Measurements from ENCODE around the gene GRK7.

The GRK7 gene

GRCh38 chr3:141769221-141769894, 6.2 kb downstream of the GRK7 start:
- TF ChIP-seq, protein P1, sequence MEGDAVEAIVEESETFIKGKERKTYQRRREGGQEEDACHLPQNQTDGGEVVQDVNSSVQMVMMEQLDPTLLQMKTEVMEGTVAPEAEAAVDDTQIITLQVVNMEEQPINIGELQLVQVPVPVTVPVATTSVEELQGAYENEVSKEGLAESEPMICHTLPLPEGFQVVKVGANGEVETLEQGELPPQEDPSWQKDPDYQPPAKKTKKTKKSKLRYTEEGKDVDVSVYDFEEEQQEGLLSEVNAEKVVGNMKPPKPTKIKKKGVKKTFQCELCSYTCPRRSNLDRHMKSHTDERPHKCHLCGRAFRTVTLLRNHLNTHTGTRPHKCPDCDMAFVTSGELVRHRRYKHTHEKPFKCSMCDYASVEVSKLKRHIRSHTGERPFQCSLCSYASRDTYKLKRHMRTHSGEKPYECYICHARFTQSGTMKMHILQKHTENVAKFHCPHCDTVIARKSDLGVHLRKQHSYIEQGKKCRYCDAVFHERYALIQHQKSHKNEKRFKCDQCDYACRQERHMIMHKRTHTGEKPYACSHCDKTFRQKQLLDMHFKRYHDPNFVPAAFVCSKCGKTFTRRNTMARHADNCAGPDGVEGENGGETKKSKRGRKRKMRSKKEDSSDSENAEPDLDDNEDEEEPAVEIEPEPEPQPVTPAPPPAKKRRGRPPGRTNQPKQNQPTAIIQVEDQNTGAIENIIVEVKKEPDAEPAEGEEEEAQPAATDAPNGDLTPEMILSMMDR (IDR thresholded peaks at IDR 0.05; ENCODE audit: insufficient read depth, low read depth, low read length, missing control alignments): no peak
- DNase-seq (ENCODE audit: low read depth): peak; percentile 32
- H3K4me3 ChIP-seq (ENCODE audit: low read length): no peak overlapping the region

- TF ChIP-seq, protein P1 (IDR thresholded peaks at IDR 0.05; ENCODE audit: insufficient read depth, low read depth, low read length, missing control alignments): no peak
- DNase-seq (ENCODE audit: low read depth): no peak
- H3K4me3 ChIP-seq (ENCODE audit: low read length): no peak overlapping the region
Observed at GRCh38 chr3:141773676-141774075, 10.5 kb downstream of the GRK7 start.

DNA sequence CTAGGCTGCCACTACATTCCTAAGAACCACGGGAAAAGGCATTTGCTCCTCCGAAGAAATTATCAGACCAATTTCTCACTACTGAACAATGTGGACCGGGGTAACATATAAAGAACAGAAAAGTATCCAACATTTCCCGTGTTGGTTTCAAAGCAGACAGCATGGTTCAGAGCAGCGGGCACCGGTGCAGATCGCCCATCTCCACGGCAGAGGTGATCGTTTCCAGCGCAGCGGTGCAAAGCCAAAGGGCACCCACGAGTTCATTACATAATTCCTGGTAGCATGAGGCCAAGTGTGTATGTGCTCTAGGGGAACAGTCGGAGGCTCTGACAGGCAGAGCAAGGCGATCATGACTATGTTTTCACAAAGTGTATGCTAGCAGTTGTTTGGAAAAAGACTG, 13.2 kb downstream of the GRK7 start:
- TF ChIP-seq, protein P1 (IDR thresholded peaks at IDR 0.05; ENCODE audit: insufficient read depth, low read depth, low read length, missing control alignments): no peak
- no peak overlapping the region for H3K4me3 ChIP-seq (ENCODE audit: low read length)
- DNase-seq (ENCODE audit: low read depth): no peak

DNA sequence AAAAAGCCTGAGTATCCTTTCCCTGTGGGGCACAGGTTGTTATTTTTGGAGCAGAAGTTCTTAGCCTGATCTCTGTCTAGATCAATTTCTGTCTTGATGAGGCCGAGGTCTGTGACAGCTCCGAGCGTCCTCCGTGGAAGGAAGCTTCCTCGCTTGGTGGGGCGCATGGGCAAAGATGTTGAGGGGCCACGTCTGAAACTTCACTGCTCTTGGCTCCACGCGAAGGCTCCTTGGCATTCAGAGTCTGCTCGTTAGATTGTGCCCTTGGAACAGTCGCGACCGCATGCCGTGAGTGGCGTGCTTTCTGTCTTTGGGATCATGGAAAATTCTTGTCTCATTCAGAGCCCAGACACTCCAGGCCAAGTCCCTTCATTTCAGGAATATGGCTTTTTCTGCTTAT, 13.7 kb downstream of the GRK7 start:
- TF ChIP-seq, protein P1 (IDR thresholded peaks at IDR 0.05; ENCODE audit: insufficient read depth, low read depth, low read length, missing control alignments): no peak
- no peak for DNase-seq (ENCODE audit: low read depth)

GRCh38 chr3:141777957-141778813, 15.0 kb downstream of the GRK7 start:
- no peak for DNase-seq (ENCODE audit: low read depth)
- TF ChIP-seq, protein P1 (IDR thresholded peaks at IDR 0.05; ENCODE audit: insufficient read depth, low read depth, low read length, missing control alignments): no peak
- H3K4me3 ChIP-seq (ENCODE audit: low read length): no peak overlapping the region

More for the DNA sequence above, 13.7 kb downstream of the GRK7 start:
- no peak overlapping the region for H3K4me3 ChIP-seq (ENCODE audit: low read length)

DNA sequence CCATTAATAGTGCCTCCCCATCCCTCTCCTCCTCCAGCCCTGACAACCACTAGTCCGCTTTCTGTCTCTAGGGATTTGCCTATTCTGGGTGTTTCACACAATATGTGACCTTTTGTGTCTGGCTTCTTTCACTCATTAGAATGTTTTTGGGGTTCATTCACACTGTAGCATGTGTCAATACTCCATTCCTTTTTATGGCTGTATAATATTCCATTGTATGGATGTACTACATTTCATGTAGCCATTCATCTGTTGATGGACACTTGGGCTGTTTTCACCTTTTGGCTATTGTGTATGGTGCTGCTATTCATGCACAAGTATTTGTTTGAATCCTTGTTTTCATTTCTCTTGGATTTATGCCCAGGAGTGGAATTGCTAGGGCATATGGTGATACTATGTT, 16.5 kb downstream of the GRK7 start:
- no peak overlapping the region for H3K4me3 ChIP-seq (ENCODE audit: low read length)
- TF ChIP-seq, protein P1 (IDR thresholded peaks at IDR 0.05; ENCODE audit: insufficient read depth, low read depth, low read length, missing control alignments): no peak
- no peak for DNase-seq (ENCODE audit: low read depth)
